ENCODE measurements around the gene SETD9. TPM values are rescaled to one million over a fixed set of nuclear protein-coding genes. Genes with fewer than 3 reads are reported as not detected.

Gene SETD9
- total RNA-seq, 1 donor from 2014 or later: 10.1 TPM

- TF ChIP-seq CTCF (IDR thresholded peaks at IDR 0.05): no peak
- H3K4me3 ChIP-seq: no peak overlapping the region
- no peak for ATAC-seq
- intact Hi-C loops (cut with DNase I): no loop called here
- H3K27me3 ChIP-seq: no peaks in the 10 kb centered on the region
- H3K4me1 ChIP-seq: no peaks in the 10 kb centered on the region
- DNase-seq: no peak
- no peak overlapping the region for H3K27ac ChIP-seq
- H3K36me3 ChIP-seq: no peaks in the 10 kb centered on the region
- H3K9me3 ChIP-seq: no peaks in the 10 kb centered on the region
Measured at GRCh38 chr5:56962286-56962685, 52.9 kb downstream of the SETD9 start.

GRCh38 chr5:56963246-56963645 lies 53.9 kb downstream of the SETD9 start:
- intact Hi-C loops (cut with DNase I): no loop called here

GRCh38 chr5:56964173-56964572 lies 54.8 kb downstream of the SETD9 start:
- H3K4me3 ChIP-seq: no peak overlapping the region
- no peaks in the 10 kb centered on the region for H3K27me3 ChIP-seq
- intact Hi-C loops (cut with DNase I): no loop called here
- ATAC-seq (no peak), DNase-seq (no peak)
- no peak for TF ChIP-seq CTCF (IDR thresholded peaks at IDR 0.05)
- no peaks in the 10 kb centered on the region for H3K36me3 ChIP-seq
- H3K27ac ChIP-seq: no peak overlapping the region
- no peaks in the 10 kb centered on the region for H3K9me3 ChIP-seq
- H3K4me1 ChIP-seq: no peaks in the 10 kb centered on the region

More at GRCh38 chr5:56963246-56963645, 53.9 kb downstream of the SETD9 start:
- no peaks in the 10 kb centered on the region for H3K9me3 ChIP-seq
- DNase-seq (no peak), ATAC-seq (no peak)
- H3K27ac ChIP-seq: no peak overlapping the region
- no peaks in the 10 kb centered on the region for H3K4me1 ChIP-seq
- no peaks in the 10 kb centered on the region for H3K36me3 ChIP-seq
- H3K4me3 ChIP-seq: no peak overlapping the region
- no peak for TF ChIP-seq CTCF (IDR thresholded peaks at IDR 0.05)
- no peaks in the 10 kb centered on the region for H3K27me3 ChIP-seq

Other genes with a start within 250 kb of the SETD9 start
- 20.3 TPM for gene MAP3K1, start 94.0 kb upstream of the SETD9 start, total RNA-seq
- gene MIER3, start 42.5 kb downstream of the SETD9 start, total RNA-seq: 19.7 TPM